GM19035 (cell line): Measurements from ENCODE around the gene MYO1A.
"Not testable (repeated sequence)": the region's sequence is repeated elsewhere in the genome, so short reads cannot be mapped to it uniquely, and the experiment has no call there.

Experiments used
- ATAC-seq: cut with Tn5 transposase; IDR thresholded peaks from one replicate; pipeline ENCODE4 v1.9.1; 2021; ENCODE audit not compliant: unreplicated experiment

MYO1A gene

GRCh38 chr12:57048423-57049118, 1.4 kb downstream of the MYO1A start:
- no peak for ATAC-seq

DNA sequence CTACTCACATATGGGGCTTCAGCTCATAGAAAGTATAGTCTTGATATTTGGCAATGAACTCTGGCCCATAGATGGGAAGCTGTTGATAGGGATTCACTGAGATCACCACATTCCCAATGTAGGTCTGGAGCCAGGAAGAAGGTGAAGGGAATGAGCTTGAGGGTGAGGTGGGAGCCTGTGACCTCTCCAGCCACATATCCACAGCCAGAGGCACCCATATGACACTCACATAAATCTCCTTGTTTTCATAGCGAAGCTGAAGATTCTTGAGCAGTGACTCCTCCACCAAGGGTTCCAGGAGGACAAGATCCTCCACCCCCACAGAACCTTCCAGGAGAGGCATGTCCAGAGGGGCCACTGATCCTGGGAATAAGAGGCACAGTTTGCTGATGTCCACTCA, 1.9 kb downstream of the MYO1A start:
- no peak for ATAC-seq

GRCh38 chr12:57046947-57047890, 2.7 kb downstream of the MYO1A start:
- no peak for ATAC-seq

GRCh38 chr12:57046086-57046791, 3.7 kb downstream of the MYO1A start:
- no peak for ATAC-seq

DNA sequence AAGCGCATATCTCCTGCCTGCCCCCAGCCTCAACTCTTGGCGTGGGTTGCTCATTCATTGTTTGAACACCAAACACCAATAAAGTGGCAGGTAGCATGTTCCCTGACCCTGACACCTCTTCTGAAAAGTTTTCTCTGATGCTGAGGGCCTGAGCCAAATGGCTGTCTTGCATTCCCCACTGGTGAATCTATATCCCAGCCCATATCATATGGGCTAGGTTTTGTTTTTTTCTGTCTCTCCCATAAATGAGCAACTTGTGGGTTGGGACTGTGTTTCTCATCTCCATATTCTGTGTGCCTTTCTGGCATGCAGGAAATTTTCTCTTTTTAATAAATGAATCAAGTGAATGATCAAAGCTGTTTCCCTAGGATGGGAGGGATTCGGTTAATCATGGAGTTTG, 5.0 kb downstream of the MYO1A start:
- ATAC-seq, result no peak

DNA sequence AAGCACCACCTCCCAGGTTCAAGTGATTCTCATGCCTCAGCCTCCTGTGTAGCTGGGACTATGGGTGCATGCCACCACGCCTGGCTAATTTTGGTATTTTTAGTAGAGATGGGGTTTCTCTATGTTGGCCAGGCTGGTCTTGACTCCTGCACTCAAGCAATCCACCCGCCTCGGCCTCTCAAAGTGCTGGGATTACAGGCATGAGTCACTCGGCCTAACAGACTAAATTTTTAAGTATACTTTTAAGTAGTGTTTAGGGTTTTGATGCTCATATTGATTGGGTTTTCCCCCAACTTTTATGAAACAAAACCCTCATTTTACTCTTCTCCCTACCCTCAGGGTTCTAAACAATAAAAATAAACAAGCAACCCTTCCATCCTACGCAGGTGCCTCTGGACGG, 5.5 kb downstream of the MYO1A start:
- no peak for ATAC-seq

GRCh38 chr12:57042695-57043094, 7.2 kb downstream of the MYO1A start:
- no peak for ATAC-seq

DNA sequence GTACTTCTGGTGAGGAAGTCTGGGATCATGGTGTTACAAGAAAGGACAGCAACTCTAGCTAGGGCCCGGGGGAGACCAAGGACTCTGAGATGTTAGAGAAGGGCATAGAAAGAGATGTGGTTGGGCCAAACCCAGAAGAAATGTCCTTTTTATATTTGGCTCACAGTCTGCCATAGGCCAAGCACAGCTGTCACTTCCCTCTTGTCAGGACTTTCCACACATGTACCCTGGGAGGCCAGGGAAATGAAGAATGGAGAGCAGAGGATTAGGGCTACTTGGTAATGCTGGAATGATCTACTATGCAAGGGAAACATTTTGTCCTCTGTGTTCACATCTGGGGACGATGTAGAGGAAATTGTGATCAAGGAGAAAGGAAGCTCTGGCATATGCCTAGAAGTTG, 9.2 kb downstream of the MYO1A start:
- ATAC-seq, result no peak

DNA sequence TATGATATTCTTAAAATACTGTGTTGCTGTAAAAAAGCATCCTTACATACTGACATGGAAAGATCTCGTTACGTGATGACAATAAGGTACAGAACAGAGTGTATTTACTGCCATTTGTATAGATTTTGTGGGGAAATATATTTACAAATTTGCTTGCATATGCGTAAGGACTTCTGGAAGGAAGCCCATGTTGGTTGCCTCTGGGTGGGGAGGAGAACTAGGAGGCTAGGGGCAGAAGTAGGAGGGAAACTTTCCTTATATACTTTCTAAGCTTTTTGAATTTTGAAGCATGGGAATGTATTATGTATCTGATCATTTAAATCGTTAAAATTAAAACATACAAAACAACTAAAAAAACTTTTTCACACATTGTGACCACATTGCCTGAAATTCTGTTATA, 9.7 kb downstream of the MYO1A start:
- ATAC-seq, result no peak

DNA sequence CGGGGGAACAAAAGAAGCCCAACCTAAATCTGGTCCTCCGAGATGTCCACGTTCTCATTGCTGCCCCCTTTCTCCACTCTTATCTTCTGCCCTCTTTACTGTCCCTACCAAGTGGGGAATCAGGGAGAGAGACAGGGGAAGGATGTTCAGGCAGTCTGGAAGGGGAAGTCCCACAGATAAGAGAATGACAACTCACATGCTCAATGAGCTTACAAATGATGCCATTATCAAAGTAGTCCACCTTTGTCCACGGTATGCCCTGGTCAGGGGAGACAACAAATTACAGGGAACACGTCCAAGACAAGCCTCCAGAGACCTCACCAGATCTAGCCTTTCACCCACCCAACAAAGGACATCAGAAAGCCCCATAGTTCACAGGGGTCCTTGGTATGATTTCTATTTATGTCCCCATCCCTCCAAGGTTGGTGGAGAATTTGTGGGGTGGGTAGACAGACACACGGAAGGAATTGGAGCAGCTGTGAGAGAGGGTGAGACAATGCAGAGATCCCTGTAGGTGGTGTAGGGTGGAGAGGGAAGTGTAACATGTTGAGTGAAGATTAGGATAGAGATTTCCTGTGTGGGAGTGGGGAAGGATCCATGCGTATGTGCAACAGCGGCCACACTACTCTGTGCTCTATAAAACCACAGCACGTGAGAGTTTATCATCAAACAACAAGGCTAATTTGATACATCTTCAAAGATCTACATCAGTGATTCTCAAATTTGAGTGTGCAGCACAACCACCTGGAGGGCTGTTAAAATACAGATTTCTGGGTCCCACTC, 10.7 kb downstream of the MYO1A start:
- no peak for ATAC-seq

DNA sequence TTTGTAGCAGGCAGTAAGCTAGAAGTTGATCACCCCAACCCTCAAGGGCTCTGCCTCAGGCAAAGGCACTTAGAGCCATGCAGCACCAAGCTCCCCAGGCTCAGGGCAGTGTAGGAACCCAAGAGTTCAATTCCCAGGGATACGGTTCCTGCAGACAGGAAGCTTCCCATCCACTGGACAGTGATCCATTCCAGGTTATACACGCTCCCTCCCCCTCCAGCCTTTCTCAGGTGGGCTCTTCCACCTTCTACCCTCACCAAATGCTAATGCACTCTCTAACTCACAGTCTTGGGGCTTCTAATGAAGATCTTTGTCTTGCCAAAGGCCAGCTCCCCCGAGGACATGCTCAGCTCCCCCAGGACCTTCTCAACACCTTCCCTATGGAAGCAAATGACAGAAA, 12.7 kb downstream of the MYO1A start:
- no peak for ATAC-seq

GRCh38 chr12:57033431-57033830, 16.5 kb downstream of the MYO1A start:
- ATAC-seq, result no peak

GRCh38 chr12:57031789-57032188, 18.1 kb downstream of the MYO1A start:
- ATAC-seq, result no peak

DNA sequence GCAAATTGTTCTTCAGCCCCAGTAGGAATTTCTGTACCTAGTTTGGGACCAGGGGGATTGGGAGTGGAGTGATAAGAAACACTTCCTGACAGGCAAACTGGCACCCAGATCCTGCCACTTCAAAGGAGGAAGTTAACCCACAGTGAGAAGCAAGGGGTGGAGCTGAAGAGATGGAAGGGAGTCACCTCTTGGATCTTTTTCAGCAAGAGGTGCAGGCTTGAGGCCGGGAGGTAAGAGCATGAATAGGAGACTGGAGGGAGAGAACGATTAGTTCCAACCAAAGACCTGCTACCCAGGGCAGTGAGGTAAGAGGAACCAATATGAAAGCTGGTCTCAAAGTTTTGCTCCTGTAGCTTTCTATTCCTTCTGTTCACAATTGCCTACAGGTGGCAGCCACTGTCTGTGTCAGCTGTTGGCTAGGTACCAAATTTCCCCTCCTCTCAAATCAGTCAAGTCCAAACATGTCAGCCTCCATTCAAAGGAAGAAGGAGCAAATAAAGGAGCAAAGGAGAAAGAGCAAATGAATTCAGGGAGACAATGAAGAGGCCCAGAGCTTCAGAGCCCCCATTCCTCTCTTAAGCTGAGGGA, 18.7 kb downstream of the MYO1A start:
- no peak for ATAC-seq

DNA sequence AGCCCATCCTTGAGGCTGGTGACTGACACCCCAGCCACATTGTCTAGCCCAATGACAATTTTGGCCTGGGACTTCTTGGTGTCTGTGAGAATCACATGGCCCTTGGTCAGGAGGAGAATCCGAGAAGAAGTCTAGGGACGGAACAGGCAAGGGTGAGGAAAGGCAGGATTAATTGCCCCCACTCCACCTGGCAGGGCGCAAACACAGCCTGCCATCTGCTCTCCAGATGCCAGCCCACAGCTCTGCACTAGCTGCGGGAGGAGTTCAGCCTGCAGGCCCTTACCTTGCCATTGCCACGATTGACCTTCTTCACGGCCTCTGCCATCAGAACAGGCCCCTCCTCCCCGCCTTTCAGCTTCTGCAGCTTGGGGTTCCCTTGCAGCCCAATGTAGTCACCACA, 20.5 kb downstream of the MYO1A start:
- no peak for ATAC-seq

- ATAC-seq, result no peak
Measured at GRCh38 chr12:57027805-57028153, 22.1 kb downstream of the MYO1A start.

DNA sequence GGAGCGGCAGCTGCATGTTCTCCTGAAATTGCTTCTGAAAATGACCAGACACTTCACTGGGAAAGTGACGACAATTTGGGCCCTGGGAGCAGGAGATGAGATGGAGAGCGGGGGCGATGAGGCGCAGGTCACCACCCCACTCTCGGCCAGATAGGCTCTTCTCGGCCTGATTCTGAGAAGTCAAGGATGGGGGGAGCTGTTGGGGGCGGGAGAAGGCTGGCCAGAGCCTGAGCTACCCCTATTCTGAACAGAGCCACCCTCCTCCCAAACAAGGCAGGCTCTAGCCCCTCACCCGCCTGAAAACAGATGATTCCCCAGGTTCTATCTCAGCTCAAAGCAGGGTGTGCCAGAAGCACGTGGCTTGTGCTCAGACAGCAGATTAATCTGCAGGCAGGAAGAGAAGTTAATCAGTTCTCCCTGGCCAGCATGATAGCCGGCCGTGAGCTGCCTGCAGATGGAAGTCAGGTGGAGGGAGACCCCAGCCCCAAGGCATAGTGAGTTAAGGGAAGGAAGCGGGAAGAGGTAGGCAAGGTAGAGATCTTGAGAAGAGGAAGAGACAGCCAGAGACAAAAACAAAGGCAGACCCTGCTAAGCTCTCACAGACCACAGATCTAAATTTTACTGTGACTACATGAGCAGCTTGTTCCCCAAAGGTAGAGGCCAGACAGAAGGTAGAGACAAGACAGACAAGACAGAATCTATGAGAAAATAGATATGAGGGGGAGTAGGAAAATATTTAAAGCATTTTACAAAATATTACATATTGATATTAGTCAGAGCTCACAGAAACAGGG, 22.7 kb downstream of the MYO1A start:
- no peak for ATAC-seq

GRCh38 chr12:57025196-57025595, 24.7 kb downstream of the MYO1A start:
- no peak for ATAC-seq

GRCh38 chr12:57022324-57022723, 27.6 kb downstream of the MYO1A start:
- not testable (repeated sequence) for ATAC-seq
